K562 (cell line): ENCODE measurements around the gene SF3A2. TPM values are rescaled to one million over a fixed set of nuclear protein-coding genes. Genes with fewer than 3 reads are reported as not detected.
A peak's percentile ranks its signal among the peaks of the same experiment; 100 is the strongest.

Experiments
- ATF1 ChIP-seq, 2 experiments: fragments of 450-650 bp in 1 of 2; IDR thresholded peaks; 2 replicates each; pipeline ENCODE4 v1.6.1; 2016; ENCODE audit warnings: missing compliant biosample characterization in 1 of 2, missing genetic modification characterization in 1 of 2
- BDP1 ChIP-seq: IDR thresholded peaks from 3 replicates; pipeline ENCODE4 v1.6.1; 2011; ENCODE audit not compliant: insufficient read length, insufficient read depth
- BRF2 ChIP-seq: IDR thresholded peaks from 3 replicates; pipeline ENCODE4 v1.6.1; 2011; ENCODE audit warnings: borderline replicate concordance, mild to moderate bottlenecking; ENCODE audit not compliant: insufficient read length, insufficient read depth
- CC2D1A ChIP-seq: fragments of 450-650 bp; IDR thresholded peaks from 2 replicates; pipeline ENCODE4 v1.6.1; 2017; ENCODE audit warnings: mild to moderate bottlenecking
- EP400 ChIP-seq: fragments of 450-650 bp; IDR thresholded peaks from 2 replicates; pipeline ENCODE4 v1.6.1; 2017; ENCODE audit warnings: antibody characterized with exemption, mild to moderate bottlenecking, moderate library complexity
- ETV6 ChIP-seq, 3 experiments: fragments of 150-350 bp in 1 of 3; sonication (generic) in 1 of 3; formaldehyde crosslinking in 1 of 3; IDR thresholded peaks; 2 replicates each; pipeline versions ENCODE4 v1.6.1 to v1.8.0; 2014 to 2022; ENCODE audit warnings: borderline replicate concordance in 2 of 3, low read depth in 2 of 3, antibody characterized with exemption in 1 of 3, low read length in 1 of 3, mild to moderate bottlenecking in 1 of 3, missing genetic modification reagents in 1 of 3
- FOXA3 ChIP-seq, 2 experiments: fragments of 450-650 bp in 1 of 2; sonication (generic) in 1 of 2; formaldehyde crosslinking; IDR thresholded peaks in 1 of 2; conservative IDR thresholded peaks in 1 of 2; 2 replicates each; pipeline versions ENCODE4 v1.4.0 to v1.8.0; 2020 to 2022; ENCODE audit warnings: mild to moderate bottlenecking in 2 of 2, missing genetic modification reagents in 1 of 2
- IRF9 ChIP-seq: fragments of 450-650 bp; IDR thresholded peaks from 2 replicates; pipeline ENCODE4 v1.6.1; 2016; ENCODE audit warnings: missing biosample characterization, missing genetic modification characterization
- NCOA2 ChIP-seq, 2 experiments: fragments of 450-650 bp; IDR thresholded peaks; 2 replicates each; pipeline ENCODE4 v1.6.1; 2018; ENCODE audit warnings: mild to moderate bottlenecking in 2 of 2, moderate library complexity in 1 of 2; ENCODE audit not compliant: partially characterized antibody in 2 of 2
- OTX1 ChIP-seq: fragments of 450-650 bp; formaldehyde crosslinking; IDR thresholded peaks from 2 replicates; pipeline ENCODE4 v1.4.0; 2022; ENCODE audit warnings: mild to moderate bottlenecking
- POLR2G ChIP-seq: fragments of 200-400 bp; formaldehyde crosslinking; IDR thresholded peaks from 2 replicates; pipeline ENCODE4 v1.6.1; 2017; ENCODE audit warnings: low read depth, mild to moderate bottlenecking, antibody characterized with exemption, low read length, moderate library complexity
- RBM17 ChIP-seq: fragments of 200-400 bp; formaldehyde crosslinking; IDR thresholded peaks from 2 replicates; pipeline ENCODE4 v1.6.1; 2017; ENCODE audit warnings: low read depth, mild to moderate bottlenecking, low read length, borderline replicate concordance
- SMAD4 ChIP-seq: fragments of 250-450 bp; sonication (Bioruptor Pico); conservative IDR thresholded peaks from 2 replicates; pipeline ENCODE4 v1.8.0; 2021; ENCODE audit warnings: inconsistent platforms, mild to moderate bottlenecking, moderate library complexity
- SMARCC2 ChIP-seq: fragments of 450-650 bp; IDR thresholded peaks from 2 replicates; pipeline ENCODE4 v1.6.1; 2017; ENCODE audit warnings: antibody characterized with exemption, moderate library complexity, mild to moderate bottlenecking, low read depth
- STAG1 ChIP-seq: sonication (generic); formaldehyde crosslinking; IDR thresholded peaks from 2 replicates; pipeline ENCODE4 v1.5.0; 2020; ENCODE audit warnings: missing genetic modification reagents, borderline replicate concordance
- ZBTB17 ChIP-seq: fragments of 450-650 bp; formaldehyde crosslinking; IDR thresholded peaks from 2 replicates; pipeline ENCODE4 v1.4.0; 2020; ENCODE audit warnings: mild to moderate bottlenecking
- ZBTB7A ChIP-seq: IDR thresholded peaks from 2 replicates; pipeline ENCODE4 v1.6.1; 2011; ENCODE audit warnings: low read depth, mild to moderate bottlenecking, low read length, moderate library complexity, borderline replicate concordance; ENCODE audit not compliant: control insufficient read depth
- ZFPM2 ChIP-seq: fragments of 250-450 bp; sonication (Bioruptor Pico); IDR thresholded peaks from 2 replicates; pipeline ENCODE4 v1.5.1; 2022; ENCODE audit warnings: mild to moderate bottlenecking
- ZFX ChIP-seq: sonication (generic); formaldehyde crosslinking; IDR thresholded peaks from 2 replicates; pipeline ENCODE4 v1.8.0; 2022; ENCODE audit warnings: mild to moderate bottlenecking, missing genetic modification reagents, moderate library complexity
- ZNF347 ChIP-seq: fragments of 450-650 bp; formaldehyde crosslinking; IDR thresholded peaks from 2 replicates; pipeline ENCODE4 v1.4.0; 2020; ENCODE audit warnings: low read depth, mild to moderate bottlenecking, moderate library complexity
- ZNF561 ChIP-seq: fragments of 450-650 bp; formaldehyde crosslinking; conservative IDR thresholded peaks from 2 replicates; pipeline ENCODE4 v1.4.0; 2020; ENCODE audit warnings: mild to moderate bottlenecking, moderate library complexity
- ZSCAN29 ChIP-seq: fragments of 450-650 bp; IDR thresholded peaks from 2 replicates; pipeline ENCODE4 v1.6.1; 2017
- polyA plus RNA-seq, 8 experiments: library from polyadenylated mRNA; depleted of rRNA in 4 of 8; stranded (reverse) in 5 of 8; unstranded in 3 of 8; fragments of >200 nt; fragmentation: Nextera tagmentation in 2 of 8; fragmentation: Illumina TruSeq in 1 of 8; extraction: Ambion mirVana in 2 of 8; extraction: Trizol in 1 of 8; gene quantifications; 2 replicates each; pipeline versions ENCODE4 v1.2.1 to v1.2.3, GENCODE V29; 2011 to 2014; ENCODE audit warnings: inconsistent platforms in 1 of 8, missing spikeins in 1 of 8
- total RNA-seq, 7 experiments: library from RNA; depleted of rRNA in 6 of 7; stranded (reverse); fragments of >200 nt in 6 of 7; fragmentation: Illumina TruSeq in 2 of 7; extraction: Trizol in 2 of 7; gene quantifications; 2 replicates each; pipeline versions ENCODE4 v1.2.1 to v1.2.3, GENCODE V29; 2011 to 2021; ENCODE audit warnings: low replicate concordance in 1 of 7
- TF ChIP-seq, protein P1 (sequence below), 2 experiments: IDR thresholded peaks; 2 replicates each; pipeline ENCODE4 v1.6.1; 2012; ENCODE audit warnings: improper control_type of control experiment in 2 of 2, low read depth in 2 of 2, low read length in 2 of 2, borderline replicate concordance in 1 of 2

Gene SF3A2
- total and polyA plus RNA-seq, 9 of the 15 experiments (the other 6 are each of a cell fraction or from before 2014, with no cell fraction given): 0.17 to 194 (median 22.8) TPM

- TF ChIP-seq IRF9 (no peak), ZBTB17 (CRISPR knock-in tag) (peak; percentile 59; the same call in 1 of the 2 replicates), ATF1 (CRISPR knock-in tag; IDR thresholded peaks at IDR 0.05) (no peak), ATF1 (tag; IDR thresholded peaks at IDR 0.05) (0 out of 2 replicates have a peak, but pooled peaks have one; percentile 21), ZSCAN29 (no peak), STAG1 (no peak), SMAD4 (CRISPR knock-in tag) (peak; percentile 43; the same call in 1 of the 2 replicates), BRF2 (no peak), RBM17 (no peak), ZNF561 (CRISPR knock-in tag) (no peak), BDP1 (no peak), ZFPM2 (no peak), ZNF347 (no peak), FOXA3 (CRISPR knock-in tag; conservative IDR thresholded peaks at IDR 0.05 in 1 of 2, IDR thresholded peaks at IDR 0.05 in 1 of 2) (no peak), ZFX (peak; percentile 66), OTX1 (CRISPR knock-in tag) (no peak), POLR2G (peak; percentile 69), NCOA2 (IDR thresholded peaks at IDR 0.05; ENCODE audit: partially characterized antibody in 2 of 2) (no peak), SMARCC2 (no peak), EP400 (no peak), ETV6 (IDR thresholded peaks at IDR 0.05; ENCODE audit: borderline replicate concordance in 1 of 2, low read depth in 2 of 2, low read length in 1 of 2) (peak in 1 of 2 experiments; percentile 20; a peak in 1 of 4 replicates), ETV6 (CRISPR knock-in tag; IDR thresholded peaks at IDR 0.05; ENCODE audit: borderline replicate concordance) (no peak), CC2D1A (peak; percentile 22; the same call in 1 of the 2 replicates), ZBTB7A (peak; percentile 90)
- TF ChIP-seq, protein P1, sequence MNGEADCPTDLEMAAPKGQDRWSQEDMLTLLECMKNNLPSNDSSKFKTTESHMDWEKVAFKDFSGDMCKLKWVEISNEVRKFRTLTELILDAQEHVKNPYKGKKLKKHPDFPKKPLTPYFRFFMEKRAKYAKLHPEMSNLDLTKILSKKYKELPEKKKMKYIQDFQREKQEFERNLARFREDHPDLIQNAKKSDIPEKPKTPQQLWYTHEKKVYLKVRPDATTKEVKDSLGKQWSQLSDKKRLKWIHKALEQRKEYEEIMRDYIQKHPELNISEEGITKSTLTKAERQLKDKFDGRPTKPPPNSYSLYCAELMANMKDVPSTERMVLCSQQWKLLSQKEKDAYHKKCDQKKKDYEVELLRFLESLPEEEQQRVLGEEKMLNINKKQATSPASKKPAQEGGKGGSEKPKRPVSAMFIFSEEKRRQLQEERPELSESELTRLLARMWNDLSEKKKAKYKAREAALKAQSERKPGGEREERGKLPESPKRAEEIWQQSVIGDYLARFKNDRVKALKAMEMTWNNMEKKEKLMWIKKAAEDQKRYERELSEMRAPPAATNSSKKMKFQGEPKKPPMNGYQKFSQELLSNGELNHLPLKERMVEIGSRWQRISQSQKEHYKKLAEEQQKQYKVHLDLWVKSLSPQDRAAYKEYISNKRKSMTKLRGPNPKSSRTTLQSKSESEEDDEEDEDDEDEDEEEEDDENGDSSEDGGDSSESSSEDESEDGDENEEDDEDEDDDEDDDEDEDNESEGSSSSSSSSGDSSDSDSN (IDR thresholded peaks at IDR 0.05; ENCODE audit: borderline replicate concordance in 1 of 2, low read depth in 2 of 2, low read length in 2 of 2): peak in 1 of 2 experiments; percentile 84; a peak in 1 of 4 replicates
These were observed 45.6 kb downstream of the SF3A2 start, which contains the start of gene PEAK3 (continued) for GRCh38 chr19:2282062-2282861.
